A549 (cell line): ENCODE results near the gene SIRT2. TPM values are rescaled to one million over a fixed set of nuclear protein-coding genes. Genes with fewer than 3 reads are reported as not detected.

ENCODE experiments used
- BHLHE40 ChIP-seq: IDR thresholded peaks from 2 replicates; pipeline ENCODE4 v1.6.1; 2012; ENCODE audit warnings: low read depth, low read length, inconsistent platforms
- CBX2 ChIP-seq: fragments of 200-600 bp; sonication (generic); IDR thresholded peaks from 2 replicates; pipeline ENCODE4 v1.6.1; 2016; ENCODE audit warnings: low read depth, mild to moderate bottlenecking, borderline replicate concordance
- EHF ChIP-seq: fragments of 250-450 bp; sonication (Bioruptor Pico); IDR thresholded peaks from 2 replicates; pipeline ENCODE4 v1.5.0; 2020; ENCODE audit warnings: mild to moderate bottlenecking
- EP300 ChIP-seq, 2 experiments: fragments of >200 bp; sonication (Bioruptor Twin); formaldehyde crosslinking; IDR thresholded peaks; 2 replicates in 1 of 2; 3 replicates in 1 of 2; pipeline ENCODE4 v1.6.1; 2016 to 2017
- ESRRA ChIP-seq: fragments of 150-350 bp; IDR thresholded peaks from 2 replicates; pipeline ENCODE4 v1.6.1; 2014; ENCODE audit warnings: mild to moderate bottlenecking, low read length, borderline replicate concordance
- GATA3 ChIP-seq: IDR thresholded peaks from 2 replicates; pipeline ENCODE4 v1.6.1; 2012; ENCODE audit warnings: borderline replicate concordance
- HEYL ChIP-seq: fragments of 250-450 bp; sonication (Bioruptor Pico); IDR thresholded peaks from 2 replicates; pipeline ENCODE4 v1.8.0; 2021; ENCODE audit warnings: mild to moderate bottlenecking, moderate library complexity
- HOXA7 ChIP-seq: fragments of 250-450 bp; sonication (Bioruptor Pico); IDR thresholded peaks from 2 replicates; pipeline ENCODE4 v1.5.0; 2020; ENCODE audit warnings: mild to moderate bottlenecking, moderate library complexity
- HOXB13 ChIP-seq: fragments of 250-450 bp; sonication (Bioruptor Pico); IDR thresholded peaks from 2 replicates; pipeline ENCODE4 v1.5.0; 2020; ENCODE audit warnings: low read depth, mild to moderate bottlenecking, moderate library complexity
- HOXB5 ChIP-seq: fragments of 250-450 bp; sonication (Bioruptor Pico); IDR thresholded peaks from 2 replicates; pipeline ENCODE4 v1.5.0; 2020; ENCODE audit warnings: mild to moderate bottlenecking, moderate library complexity
- JUN ChIP-seq, 2 experiments: fragments of >200 bp; sonication (Bioruptor Twin); formaldehyde crosslinking; IDR thresholded peaks; 2 replicates in 1 of 2; 3 replicates in 1 of 2; pipeline ENCODE4 v1.6.1; 2016 to 2017
- KDM1A ChIP-seq: fragments of 200-600 bp; sonication (generic); IDR thresholded peaks from 2 replicates; pipeline ENCODE4 v1.6.1; 2016; ENCODE audit warnings: low read depth, mild to moderate bottlenecking
- MYC ChIP-seq: IDR thresholded peaks from 2 replicates; pipeline ENCODE4 v1.6.1; 2012; ENCODE audit warnings: mild to moderate bottlenecking, inconsistent platforms, low read length, improper control_type of control experiment, borderline replicate concordance
- NFE2L2 ChIP-seq: fragments of 150-350 bp; conservative IDR thresholded peaks from 2 replicates; pipeline ENCODE4 v1.6.1; 2014; ENCODE audit warnings: low read length
- PHF8 ChIP-seq: fragments of 200-600 bp; sonication (generic); IDR thresholded peaks from 2 replicates; pipeline ENCODE4 v1.6.1; 2016; ENCODE audit warnings: low read depth, mild to moderate bottlenecking, antibody characterized with exemption, moderate library complexity, borderline replicate concordance
- POLR2A ChIP-seq: IDR thresholded peaks from 2 replicates; pipeline ENCODE4 v1.6.1; 2012; ENCODE audit warnings: mild to moderate bottlenecking, low read length
- POLR2AphosphoS2 ChIP-seq: conservative IDR thresholded peaks from 2 replicates; pipeline ENCODE4 v1.6.1; 2012; ENCODE audit warnings: low read length, improper control_type of control experiment, inconsistent platforms
- RCOR1 ChIP-seq: fragments of 150-350 bp; IDR thresholded peaks from 2 replicates; pipeline ENCODE4 v1.6.1; 2014; ENCODE audit warnings: antibody characterized with exemption, low read length, low read depth
- RNF2 ChIP-seq: fragments of 200-600 bp; sonication (generic); IDR thresholded peaks from 2 replicates; pipeline ENCODE4 v1.6.1; 2016; ENCODE audit warnings: low read depth, mild to moderate bottlenecking, antibody characterized with exemption, moderate library complexity, borderline replicate concordance
- SMC3 ChIP-seq: fragments of >200 bp; sonication (Bioruptor Twin); formaldehyde crosslinking; IDR thresholded peaks from 3 replicates; pipeline ENCODE4 v1.6.1; 2018; ENCODE audit warnings: inconsistent platforms
- TP53 ChIP-seq: fragments of 250-450 bp; sonication (Bioruptor Pico); IDR thresholded peaks from 2 replicates; pipeline ENCODE4 v1.5.0; 2021; ENCODE audit warnings: mild to moderate bottlenecking, moderate library complexity
- ZC3H11A ChIP-seq: fragments of 450-650 bp; IDR thresholded peaks from 2 replicates; pipeline ENCODE4 v1.6.1; 2014; ENCODE audit warnings: antibody characterized with exemption, mild to moderate bottlenecking
- ZSCAN20 ChIP-seq: fragments of 250-450 bp; sonication (Bioruptor Pico); IDR thresholded peaks from 2 replicates; pipeline ENCODE4 v1.8.0; 2022; ENCODE audit warnings: mild to moderate bottlenecking, moderate library complexity
- polyA plus RNA-seq, 4 experiments: library from polyadenylated mRNA; depleted of rRNA in 3 of 4; stranded (reverse); fragments of >200 nt; fragmentation: RNase III in 1 of 4; extraction: RNeasy Plus Mini Kit Qiagen cat#74134 plus additional on column Dnase treatment in 1 of 4; gene quantifications; 2 replicates in 3 of 4; 3 replicates in 1 of 4; pipeline ENCODE4 v1.2.3, GENCODE V29; 2011 to 2017
- TF ChIP-seq, protein P1 (sequence below): IDR thresholded peaks from 2 replicates; pipeline ENCODE4 v1.6.1; 2012
- TF ChIP-seq, protein P2 (sequence below): fragments of 250-450 bp; sonication (Bioruptor Pico); IDR thresholded peaks from 2 replicates; pipeline ENCODE4 v1.5.0; 2020; ENCODE audit warnings: low read depth, mild to moderate bottlenecking, moderate library complexity
- TF ChIP-seq, protein P3 (sequence below): IDR thresholded peaks from 2 replicates; pipeline ENCODE4 v1.6.1; 2012
- TF ChIP-seq, protein P4 (sequence below): fragments of 150-350 bp; IDR thresholded peaks from 2 replicates; pipeline ENCODE4 v1.6.1; 2014; ENCODE audit warnings: low read depth, mild to moderate bottlenecking, low read length
- TF ChIP-seq, protein P5 (sequence below): fragments of >200 bp; sonication (Bioruptor Twin); formaldehyde crosslinking; IDR thresholded peaks from 2 replicates; pipeline ENCODE4 v1.6.1; 2016

SIRT2 gene
- polyA plus RNA-seq, 2 of the 4 experiments (the other 2 are of a cell fraction) = 28.6 to 30.4 TPM

DNA sequence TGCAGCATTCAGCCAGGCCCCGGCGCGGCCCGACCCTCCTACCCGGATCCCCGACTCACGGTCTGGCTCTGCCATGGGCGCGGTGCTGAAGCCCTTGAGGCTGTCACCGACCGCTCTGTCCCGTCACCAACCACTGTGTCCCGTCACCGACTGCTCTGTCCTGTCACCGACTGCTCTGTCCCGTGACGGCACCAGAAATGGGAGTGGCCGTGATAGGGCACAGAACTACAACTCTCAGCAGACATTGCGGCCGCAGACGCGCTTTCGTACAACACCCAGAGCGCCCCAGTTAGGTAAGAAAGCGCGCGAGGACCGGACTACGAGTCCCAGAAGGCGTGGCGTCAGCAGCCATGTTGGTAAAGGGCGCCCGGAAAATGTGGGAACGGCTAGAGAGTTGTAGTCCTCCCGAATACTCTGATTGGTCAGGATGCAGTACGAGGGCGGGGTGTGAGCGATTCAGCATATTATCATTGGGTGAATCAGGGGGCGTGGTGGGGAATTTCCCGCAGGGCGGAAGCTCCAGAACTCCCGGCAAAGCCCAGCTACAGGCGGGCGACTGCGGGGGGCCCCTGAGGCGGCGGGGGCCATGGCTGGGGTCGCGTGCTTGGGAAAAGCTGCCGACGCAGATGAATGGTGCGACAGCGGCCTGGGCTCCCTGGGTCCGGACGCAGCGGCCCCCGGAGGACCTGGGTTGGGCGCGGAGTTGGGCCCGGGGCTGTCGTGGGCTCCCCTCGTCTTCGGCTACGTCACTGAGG, at the start of gene SIRT2, which contains the start of gene NFKBIB (continued):
- TF ChIP-seq EHF (CRISPR knock-in tag) (no peak; the same call in 1 of the 2 replicates), HOXB5 (peak; percentile 90), GATA3 (peak; percentile 22; the same call in 1 of the 2 replicates), POLR2A (peak; percentile 63), RNF2 (no peak), PHF8 (peak; percentile 96), EP300 (IDR thresholded peaks at IDR 0.05) (no peak), CBX2 (no peak), JUN (IDR thresholded peaks at IDR 0.05) (peak; percentile 80 to 93; a peak in 4 of 5 replicates), HOXA7 (CRISPR knock-in tag) (no peak), ZSCAN20 (CRISPR knock-in tag) (no peak), HEYL (CRISPR knock-in tag) (no peak), NFE2L2 (no peak), KDM1A (no peak), MYC (peak; percentile 20), HOXB13 (no peak), ESRRA (no peak), BHLHE40 (peak; percentile 19), SMC3 (no peak), TP53 (CRISPR knock-in tag) (peak; percentile 64; the same call in 1 of the 2 replicates), POLR2AphosphoS2 (no peak), RCOR1 (no peak), ZC3H11A (no peak)
- TF ChIP-seq, protein P1, sequence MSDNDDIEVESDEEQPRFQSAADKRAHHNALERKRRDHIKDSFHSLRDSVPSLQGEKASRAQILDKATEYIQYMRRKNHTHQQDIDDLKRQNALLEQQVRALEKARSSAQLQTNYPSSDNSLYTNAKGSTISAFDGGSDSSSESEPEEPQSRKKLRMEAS = peak; percentile 71
- TF ChIP-seq, protein P2, sequence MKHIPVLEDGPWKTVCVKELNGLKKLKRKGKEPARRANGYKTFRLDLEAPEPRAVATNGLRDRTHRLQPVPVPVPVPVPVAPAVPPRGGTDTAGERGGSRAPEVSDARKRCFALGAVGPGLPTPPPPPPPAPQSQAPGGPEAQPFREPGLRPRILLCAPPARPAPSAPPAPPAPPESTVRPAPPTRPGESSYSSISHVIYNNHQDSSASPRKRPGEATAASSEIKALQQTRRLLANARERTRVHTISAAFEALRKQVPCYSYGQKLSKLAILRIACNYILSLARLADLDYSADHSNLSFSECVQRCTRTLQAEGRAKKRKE (CRISPR knock-in tag) = 0 out of 2 replicates have a peak, but pooled peaks have one; percentile 61
- TF ChIP-seq, protein P3, sequence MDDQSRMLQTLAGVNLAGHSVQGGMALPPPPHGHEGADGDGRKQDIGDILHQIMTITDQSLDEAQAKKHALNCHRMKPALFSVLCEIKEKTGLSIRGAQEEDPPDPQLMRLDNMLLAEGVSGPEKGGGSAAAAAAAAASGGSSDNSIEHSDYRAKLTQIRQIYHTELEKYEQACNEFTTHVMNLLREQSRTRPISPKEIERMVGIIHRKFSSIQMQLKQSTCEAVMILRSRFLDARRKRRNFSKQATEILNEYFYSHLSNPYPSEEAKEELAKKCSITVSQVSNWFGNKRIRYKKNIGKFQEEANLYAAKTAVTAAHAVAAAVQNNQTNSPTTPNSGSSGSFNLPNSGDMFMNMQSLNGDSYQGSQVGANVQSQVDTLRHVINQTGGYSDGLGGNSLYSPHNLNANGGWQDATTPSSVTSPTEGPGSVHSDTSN = peak; percentile 56; the same call in 1 of the 2 replicates
- TF ChIP-seq, protein P4, sequence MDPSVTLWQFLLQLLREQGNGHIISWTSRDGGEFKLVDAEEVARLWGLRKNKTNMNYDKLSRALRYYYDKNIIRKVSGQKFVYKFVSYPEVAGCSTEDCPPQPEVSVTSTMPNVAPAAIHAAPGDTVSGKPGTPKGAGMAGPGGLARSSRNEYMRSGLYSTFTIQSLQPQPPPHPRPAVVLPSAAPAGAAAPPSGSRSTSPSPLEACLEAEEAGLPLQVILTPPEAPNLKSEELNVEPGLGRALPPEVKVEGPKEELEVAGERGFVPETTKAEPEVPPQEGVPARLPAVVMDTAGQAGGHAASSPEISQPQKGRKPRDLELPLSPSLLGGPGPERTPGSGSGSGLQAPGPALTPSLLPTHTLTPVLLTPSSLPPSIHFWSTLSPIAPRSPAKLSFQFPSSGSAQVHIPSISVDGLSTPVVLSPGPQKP = no peak
- TF ChIP-seq, protein P5, sequence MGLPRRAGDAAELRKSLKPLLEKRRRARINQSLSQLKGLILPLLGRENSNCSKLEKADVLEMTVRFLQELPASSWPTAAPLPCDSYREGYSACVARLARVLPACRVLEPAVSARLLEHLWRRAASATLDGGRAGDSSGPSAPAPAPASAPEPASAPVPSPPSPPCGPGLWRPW = no peak
